ENCODE measurements around the gene FAM83E. TPM values are rescaled to one million over a fixed set of nuclear protein-coding genes. Genes with fewer than 3 reads are reported as not detected.
A peak's percentile ranks its signal among the peaks of the same experiment; 100 is the strongest.

FAM83E gene
- total RNA-seq, 4 donors from 2014 or later = 0.15 TPM; not detected in 3

DNA sequence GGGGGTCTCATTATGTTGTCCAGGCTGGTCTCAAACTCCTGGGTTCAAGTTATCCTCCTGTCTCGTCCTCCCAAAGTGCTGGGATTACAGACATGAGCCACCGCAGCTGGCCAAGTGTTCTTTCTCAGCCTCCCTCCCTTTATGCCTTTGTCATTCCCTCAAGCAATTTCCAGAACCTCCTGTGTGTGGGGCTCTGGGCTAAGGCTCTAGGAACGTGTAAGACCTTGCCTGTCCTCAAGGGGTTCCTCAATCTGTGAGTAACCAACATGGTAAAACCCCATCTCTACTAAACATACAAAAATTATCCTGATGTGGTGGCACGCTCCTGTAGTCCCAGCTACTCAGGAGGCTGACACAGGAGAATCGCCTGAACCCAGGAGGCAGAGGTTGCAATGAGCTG lies 23.9 kb downstream of the FAM83E start:
- Histone ChIP-seq H3K27ac (no peak overlapping the region), H3K36me3 (no peaks in the 10 kb centered on the region), H3K4me1 (peaks cover 0 to 5% of the 10 kb centered on the region in 2 donors), H3K27me3 (no peaks in the 10 kb centered on the region), H3K4me3 (no peak overlapping the region), H3K9me3 (no peaks in the 10 kb centered on the region)
- DNase-seq (no peak), ATAC-seq (no peak)
- in situ Hi-C loops (cut with MboI; ENCODE audit: low sequenced_read_pairs in 4 of 4) = loop anchor here in 2 of 4 donors (25.0 kb wide), 1 partner anchor 279 kb away; a partner anchor contains a TSS
- TF ChIP-seq, protein P1, sequence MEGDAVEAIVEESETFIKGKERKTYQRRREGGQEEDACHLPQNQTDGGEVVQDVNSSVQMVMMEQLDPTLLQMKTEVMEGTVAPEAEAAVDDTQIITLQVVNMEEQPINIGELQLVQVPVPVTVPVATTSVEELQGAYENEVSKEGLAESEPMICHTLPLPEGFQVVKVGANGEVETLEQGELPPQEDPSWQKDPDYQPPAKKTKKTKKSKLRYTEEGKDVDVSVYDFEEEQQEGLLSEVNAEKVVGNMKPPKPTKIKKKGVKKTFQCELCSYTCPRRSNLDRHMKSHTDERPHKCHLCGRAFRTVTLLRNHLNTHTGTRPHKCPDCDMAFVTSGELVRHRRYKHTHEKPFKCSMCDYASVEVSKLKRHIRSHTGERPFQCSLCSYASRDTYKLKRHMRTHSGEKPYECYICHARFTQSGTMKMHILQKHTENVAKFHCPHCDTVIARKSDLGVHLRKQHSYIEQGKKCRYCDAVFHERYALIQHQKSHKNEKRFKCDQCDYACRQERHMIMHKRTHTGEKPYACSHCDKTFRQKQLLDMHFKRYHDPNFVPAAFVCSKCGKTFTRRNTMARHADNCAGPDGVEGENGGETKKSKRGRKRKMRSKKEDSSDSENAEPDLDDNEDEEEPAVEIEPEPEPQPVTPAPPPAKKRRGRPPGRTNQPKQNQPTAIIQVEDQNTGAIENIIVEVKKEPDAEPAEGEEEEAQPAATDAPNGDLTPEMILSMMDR (IDR thresholded peaks at IDR 0.05 in 4 of 5, conservative IDR thresholded peaks at IDR 0.05 in 1 of 5) = no peak
- TF ChIP-seq POLR2A (IDR thresholded peaks at IDR 0.05) = no peak
- intact Hi-C loops (cut with DNase I; ENCODE audit: low total_unique reads) = no loop called here

DNA sequence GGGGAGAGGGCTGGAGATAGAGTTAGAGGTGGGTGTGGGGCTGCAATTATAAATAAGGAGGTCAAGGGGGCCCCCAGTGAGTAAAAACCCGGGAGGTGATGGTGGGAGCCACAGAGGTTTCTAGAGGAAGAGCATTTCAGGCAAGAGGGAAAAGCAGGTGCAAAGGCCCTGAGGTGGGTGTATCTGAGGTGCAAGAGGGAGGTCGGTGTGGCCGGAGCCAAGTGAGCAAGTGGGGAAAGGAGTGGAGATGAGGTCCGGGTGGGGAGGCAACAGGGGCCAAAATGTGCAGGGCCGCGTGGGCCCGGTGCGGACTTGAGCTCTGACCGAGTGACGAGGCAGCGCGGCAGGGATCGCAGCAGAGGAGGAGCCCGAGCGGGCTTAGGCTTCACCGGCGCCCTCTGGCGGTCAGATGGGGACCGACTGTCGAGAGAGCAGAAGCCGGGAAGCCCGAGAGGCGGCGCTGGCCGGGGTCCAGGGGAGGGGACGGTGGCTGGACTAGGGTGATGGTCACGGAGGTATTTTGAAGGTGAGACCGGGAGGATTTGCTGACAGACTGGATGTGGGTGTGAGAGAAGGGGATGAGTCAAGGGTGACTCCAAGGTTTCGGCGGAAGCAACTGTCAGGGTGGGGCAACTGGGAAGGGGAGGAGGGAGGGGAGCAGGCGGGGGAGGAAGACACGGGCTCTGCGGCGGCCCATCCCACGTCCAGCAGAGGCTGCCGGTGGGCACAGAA lies 26.0 kb downstream of the FAM83E start:
- in situ Hi-C loops (cut with MboI; ENCODE audit: low sequenced_read_pairs in 4 of 4) = loop anchor here in 2 of 4 donors (5.0 to 25.0 kb wide), 2 partner anchors 97 to 277 kb away; a partner anchor contains a TSS
- ATAC-seq (peak; percentile 67 to 72), DNase-seq (peak; percentile 73 to 83)
- Histone ChIP-seq H3K27me3 (no peaks in the 10 kb centered on the region), H3K4me1 (peaks cover 4 to 5% of the 10 kb centered on the region in 2 donors), H3K27ac (peak overlapping the region in 1 of 4 donors; percentile 32), H3K9me3 (no peaks in the 10 kb centered on the region), H3K4me3 (peak overlapping the region; percentile 41 to 50 (median 49)), H3K36me3 (no peaks in the 10 kb centered on the region)
- TF ChIP-seq, protein P1 (IDR thresholded peaks at IDR 0.05 in 4 of 5, conservative IDR thresholded peaks at IDR 0.05 in 1 of 5) = peak; percentile 74 to 98 (median 93)
- no peak for TF ChIP-seq POLR2A (IDR thresholded peaks at IDR 0.05)
- intact Hi-C loops (cut with DNase I; ENCODE audit: low total_unique reads) = loop anchor here (2.0 to 5.0 kb wide), 2 partner anchors 24 to 267 kb away; a partner anchor contains a TSS

DNA sequence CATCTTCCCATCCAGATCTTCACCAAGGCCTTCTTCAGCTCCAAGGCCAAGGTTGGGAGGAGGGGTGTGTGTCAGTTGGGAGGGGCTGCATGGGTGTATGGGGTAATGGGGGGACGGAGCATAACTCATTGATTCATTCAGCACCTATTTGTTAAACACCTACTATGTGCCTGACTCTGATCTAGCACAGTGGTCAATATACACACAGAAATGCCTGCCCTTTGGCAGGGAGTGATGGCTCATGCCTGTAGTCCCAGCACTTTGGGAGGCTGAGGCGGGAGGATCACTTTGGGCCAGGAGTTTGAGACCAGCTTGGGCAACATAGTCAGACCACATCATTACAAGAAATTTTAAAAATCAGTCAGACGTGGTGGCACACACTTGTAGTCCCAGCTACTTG lies 27.5 kb downstream of the FAM83E start:
- Histone ChIP-seq H3K4me1 (peaks cover 5% of the 10 kb centered on the region in 2 donors), H3K36me3 (no peaks in the 10 kb centered on the region), H3K4me3 (no peak overlapping the region), H3K27ac (no peak overlapping the region), H3K27me3 (no peaks in the 10 kb centered on the region), H3K9me3 (no peaks in the 10 kb centered on the region)
- DNase-seq (no peak), ATAC-seq (no peak)
- intact Hi-C loops (cut with DNase I; ENCODE audit: low total_unique reads) = loop anchor here (5.0 kb wide), 1 partner anchor 265 kb away; a partner anchor contains a TSS
- in situ Hi-C loops (cut with MboI; ENCODE audit: low sequenced_read_pairs in 4 of 4) = loop anchor here in 2 of 4 donors (5.0 to 25.0 kb wide), 2 partner anchors 95 to 275 kb away; a partner anchor contains a TSS
- TF ChIP-seq, protein P1 (IDR thresholded peaks at IDR 0.05 in 4 of 5, conservative IDR thresholded peaks at IDR 0.05 in 1 of 5) = no peak
- no peak for TF ChIP-seq POLR2A (IDR thresholded peaks at IDR 0.05)

DNA sequence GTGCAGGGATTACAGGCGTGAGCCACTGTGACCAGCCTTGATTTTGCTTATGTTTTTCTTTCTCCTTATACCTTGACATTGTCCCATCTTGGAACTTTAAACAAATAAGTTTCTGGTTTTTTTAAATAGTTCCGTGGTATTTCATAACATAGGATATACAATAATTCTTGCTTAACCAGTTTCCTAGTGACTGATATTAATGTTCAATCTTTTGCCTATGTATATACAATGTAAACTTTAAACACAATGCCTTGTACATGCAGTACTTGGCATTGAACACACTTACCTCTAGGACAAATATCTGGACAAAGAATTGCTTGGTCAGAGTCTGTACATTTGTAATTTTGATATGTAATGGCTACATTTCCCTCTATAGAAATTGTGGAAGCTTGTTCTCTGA lies 32.7 kb downstream of the FAM83E start:
- Histone ChIP-seq H3K27ac (no peak overlapping the region), H3K9me3 (no peaks in the 10 kb centered on the region), H3K4me3 (no peak overlapping the region), H3K4me1 (peaks cover 0 to 5% of the 10 kb centered on the region in 2 donors), H3K36me3 (no peaks in the 10 kb centered on the region), H3K27me3 (no peaks in the 10 kb centered on the region)
- in situ Hi-C loops (cut with MboI; ENCODE audit: low sequenced_read_pairs in 4 of 4) = loop anchor here (5.0 to 25.0 kb wide), 3 partner anchors 75 to 270 kb away; a partner anchor contains a TSS
- ATAC-seq (no peak), DNase-seq (no peak)
- TF ChIP-seq, protein P1 (IDR thresholded peaks at IDR 0.05 in 4 of 5, conservative IDR thresholded peaks at IDR 0.05 in 1 of 5) = no peak
- TF ChIP-seq POLR2A (IDR thresholded peaks at IDR 0.05) = no peak
- intact Hi-C loops (cut with DNase I; ENCODE audit: low total_unique reads) = no loop called here
